T-helper 2 cell treated with Interferon-gamma antibody and Interleukin-4, amounts not matched to agents 5 μg/mL and 100 μg/mL, for 36 hours (primary cell): ENCODE data around the gene YJU2.
"Not testable (repeated sequence)": the region's sequence is repeated elsewhere in the genome, so short reads cannot be mapped to it uniquely, and the experiment has no call there.

Source experiments
- DNase-seq: peaks from one replicate; pipeline ENCODE4 v3.0.0; 2021; ENCODE audit warnings: low spot score
- H3K27ac Mint-ChIP-seq: one replicate; pipeline ENCODE4 v1.8.0; 2021; ENCODE audit warnings: mild to moderate bottlenecking, mixed read lengths
- H3K27me3 Mint-ChIP-seq: one replicate; pipeline ENCODE4 v1.8.0; 2021; ENCODE audit warnings: low read depth, mixed read lengths
- H3K36me3 Mint-ChIP-seq: one replicate; pipeline ENCODE4 v1.8.0; 2021; ENCODE audit warnings: low read depth, mixed read lengths
- H3K4me1 Mint-ChIP-seq: one replicate; pipeline ENCODE4 v1.8.0; 2021; ENCODE audit warnings: low read depth, mixed read lengths
- H3K4me3 Mint-ChIP-seq: one replicate; pipeline ENCODE4 v1.8.0; 2022; ENCODE audit warnings: mild to moderate bottlenecking, moderate library complexity, mixed read lengths
- H3K9me3 Mint-ChIP-seq: one replicate; pipeline ENCODE4 v1.8.0; 2021; ENCODE audit warnings: mixed read lengths

Gene YJU2

DNA sequence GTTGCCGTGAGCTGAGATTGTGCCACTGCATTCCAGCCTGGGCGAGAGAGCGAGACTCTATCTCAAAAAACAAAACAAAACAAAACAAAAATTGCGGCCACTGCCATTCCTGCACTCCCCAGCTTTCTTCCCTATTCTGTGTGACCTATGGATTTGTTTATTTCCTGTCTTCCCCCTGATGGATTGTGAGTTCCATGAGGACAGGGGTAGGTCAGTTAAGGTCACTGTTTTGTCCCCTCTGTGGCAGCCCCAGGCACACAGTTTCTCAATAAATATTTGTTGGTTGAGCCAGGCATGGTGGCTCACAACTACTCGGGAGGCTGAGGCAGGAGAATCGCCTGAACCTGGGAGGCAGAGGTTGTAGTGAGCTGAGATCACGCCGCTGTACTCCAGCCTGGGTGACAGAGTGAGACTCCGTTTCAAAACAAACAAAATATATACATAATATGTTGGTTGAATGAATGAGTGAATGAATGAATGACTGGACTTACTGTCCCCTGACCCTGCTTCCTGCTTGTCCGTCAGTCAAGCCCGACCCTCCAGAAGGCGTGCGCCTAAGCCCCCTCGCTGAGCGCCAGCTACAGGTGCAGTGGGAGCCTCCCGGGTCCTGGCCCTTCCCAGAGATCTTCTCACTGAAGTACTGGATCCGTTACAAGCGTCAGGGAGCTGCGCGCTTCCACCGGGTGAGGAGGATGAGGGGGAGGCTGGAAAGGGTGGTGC, 12.6 kb upstream of the YJU2 start:
- no peak for DNase-seq
- Mint-ChIP-seq H3K27me3 (no peaks in the 10 kb centered on the region), H3K9me3 (no peaks in the 10 kb centered on the region), H3K4me1 (peaks cover 3% of the 10 kb centered on the region), H3K4me3 (no peak overlapping the region), H3K36me3 (no peaks in the 10 kb centered on the region), H3K27ac (no peak overlapping the region)

DNA sequence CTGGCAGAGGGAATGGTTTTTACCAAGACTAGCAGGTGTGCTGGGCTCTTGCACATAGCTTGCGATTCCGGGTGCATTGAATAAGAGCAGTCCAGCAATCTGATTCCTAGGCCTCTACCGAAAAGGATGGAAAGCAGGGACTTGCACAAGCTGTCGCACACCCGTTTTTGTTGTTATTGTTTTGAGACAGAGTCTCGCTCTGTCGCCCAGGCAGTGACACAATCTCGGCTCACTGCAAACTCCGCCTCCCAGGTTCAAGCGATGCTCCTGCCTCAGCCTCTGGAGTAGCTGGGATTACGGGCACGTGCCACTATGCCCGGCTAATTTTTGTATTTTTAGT, 12.0 kb upstream of the YJU2 start:
- no peak overlapping the region for H3K4me3 Mint-ChIP-seq
- no peak overlapping the region for H3K27ac Mint-ChIP-seq
- DNase-seq, result no peak
- no peaks in the 10 kb centered on the region for H3K27me3 Mint-ChIP-seq
- no peaks in the 10 kb centered on the region for H3K36me3 Mint-ChIP-seq
- H3K9me3 Mint-ChIP-seq, result no peaks in the 10 kb centered on the region
- no peaks in the 10 kb centered on the region for H3K4me1 Mint-ChIP-seq

DNA sequence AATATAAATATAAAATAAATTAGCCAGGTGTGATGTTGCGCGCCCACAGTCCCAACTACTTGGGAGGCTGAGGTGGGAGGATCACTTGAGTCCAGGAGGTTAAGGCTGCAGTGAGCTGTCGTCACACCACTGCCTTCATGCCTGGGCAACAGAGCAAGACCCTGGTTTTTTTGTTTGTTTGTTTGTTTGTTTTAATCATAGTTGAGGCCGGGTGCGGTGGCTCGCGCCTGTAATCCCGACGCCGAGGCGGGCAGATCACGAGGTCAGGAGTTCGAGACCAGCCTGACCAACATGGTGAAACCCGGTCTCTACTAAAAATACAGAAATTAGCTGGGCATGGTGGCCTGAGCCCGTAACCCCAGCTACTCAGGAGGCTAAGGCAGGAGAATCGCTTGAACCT, 9.4 kb upstream of the YJU2 start:
- not testable (repeated sequence) for DNase-seq, H3K27ac Mint-ChIP-seq, H3K4me3 Mint-ChIP-seq, H3K27me3 Mint-ChIP-seq, H3K36me3 Mint-ChIP-seq, H3K9me3 Mint-ChIP-seq, H3K4me1 Mint-ChIP-seq

DNA sequence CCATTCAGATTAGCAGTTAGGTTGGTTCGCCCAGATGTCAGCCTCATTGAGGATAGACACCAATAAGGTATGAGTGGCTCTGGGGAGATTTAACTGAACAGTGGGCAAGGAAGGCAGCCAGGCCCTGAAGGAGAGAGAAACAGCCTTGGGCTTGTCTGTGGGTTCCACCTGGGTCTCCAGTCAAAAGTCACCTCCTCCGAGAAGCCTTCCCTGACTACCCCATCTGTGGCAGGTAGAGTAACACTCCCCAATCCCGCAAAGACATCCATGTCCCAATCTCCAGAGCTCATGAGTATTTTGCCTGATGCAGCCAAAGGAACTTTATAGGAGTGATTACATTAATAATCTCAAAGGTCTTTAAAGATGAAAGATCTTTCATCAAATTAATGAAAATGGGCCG, 8.0 kb upstream of the YJU2 start:
- no peak overlapping the region for H3K4me3 Mint-ChIP-seq
- H3K36me3 Mint-ChIP-seq, result peaks cover 1% of the 10 kb centered on the region
- no peak for DNase-seq
- H3K27me3 Mint-ChIP-seq, result no peaks in the 10 kb centered on the region
- no peaks in the 10 kb centered on the region for H3K4me1 Mint-ChIP-seq
- H3K9me3 Mint-ChIP-seq, result peaks cover 5% of the 10 kb centered on the region
- no peak overlapping the region for H3K27ac Mint-ChIP-seq

DNA sequence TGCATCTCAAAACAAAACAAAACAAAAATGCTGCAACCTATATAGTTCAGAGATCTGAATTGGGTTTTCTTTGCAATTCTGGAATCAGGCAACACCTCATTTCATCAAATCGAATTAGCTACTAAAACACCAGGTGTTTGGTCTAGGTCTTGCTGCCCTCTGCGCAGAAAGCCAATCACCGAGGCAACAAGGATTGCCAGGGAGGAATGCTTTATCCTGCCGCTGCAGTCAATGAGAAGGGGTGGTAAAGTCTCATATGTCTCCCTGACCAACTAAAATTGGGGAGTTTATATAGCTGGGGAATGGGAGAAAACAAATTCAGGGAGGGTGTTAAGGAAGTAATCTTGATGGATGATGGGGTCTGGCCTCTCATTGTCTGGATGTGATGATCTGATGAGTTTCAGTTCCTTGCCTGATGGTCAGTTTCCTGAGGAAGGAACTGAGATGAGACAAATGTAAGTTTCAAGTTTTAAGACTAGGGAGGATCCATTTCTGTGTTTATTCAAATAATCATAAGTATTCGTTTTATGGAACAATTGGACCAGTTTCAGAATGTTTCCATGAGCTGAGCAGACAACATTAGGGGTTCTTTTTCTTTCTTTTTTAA, 5.0 kb upstream of the YJU2 start:
- no peak for DNase-seq
- Mint-ChIP-seq H3K27me3 (no peaks in the 10 kb centered on the region), H3K4me3 (no peak overlapping the region), H3K36me3 (peaks cover 1% of the 10 kb centered on the region), H3K9me3 (peaks cover 5% of the 10 kb centered on the region), H3K4me1 (peaks cover 6% of the 10 kb centered on the region), H3K27ac (no peak overlapping the region)

DNA sequence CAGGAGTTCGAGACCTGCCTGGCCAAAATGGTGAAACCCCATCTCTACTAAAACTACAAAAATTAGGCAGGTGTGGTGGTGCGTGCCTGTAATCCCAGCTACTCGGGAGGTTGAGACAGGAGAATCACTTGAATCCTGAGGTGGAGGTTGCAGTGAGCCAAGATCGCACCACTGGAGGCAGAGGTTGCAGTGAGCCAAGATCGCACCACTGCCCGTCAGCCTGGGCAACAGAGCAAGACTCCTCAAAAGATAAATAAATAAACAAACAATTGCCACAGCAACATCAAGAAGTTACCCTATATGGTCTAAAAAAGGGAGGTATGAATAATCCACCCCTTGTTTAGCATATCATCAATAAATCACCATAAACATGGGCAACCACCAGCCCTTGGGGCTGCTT, 942 bp upstream of the YJU2 start:
- DNase-seq, H3K9me3 Mint-ChIP-seq, H3K4me3 Mint-ChIP-seq, H3K27me3 Mint-ChIP-seq, H3K27ac Mint-ChIP-seq: not testable (repeated sequence)
- Mint-ChIP-seq H3K4me1 (peaks cover 13% of the 10 kb centered on the region), H3K36me3 (peaks cover 26% of the 10 kb centered on the region)

DNA sequence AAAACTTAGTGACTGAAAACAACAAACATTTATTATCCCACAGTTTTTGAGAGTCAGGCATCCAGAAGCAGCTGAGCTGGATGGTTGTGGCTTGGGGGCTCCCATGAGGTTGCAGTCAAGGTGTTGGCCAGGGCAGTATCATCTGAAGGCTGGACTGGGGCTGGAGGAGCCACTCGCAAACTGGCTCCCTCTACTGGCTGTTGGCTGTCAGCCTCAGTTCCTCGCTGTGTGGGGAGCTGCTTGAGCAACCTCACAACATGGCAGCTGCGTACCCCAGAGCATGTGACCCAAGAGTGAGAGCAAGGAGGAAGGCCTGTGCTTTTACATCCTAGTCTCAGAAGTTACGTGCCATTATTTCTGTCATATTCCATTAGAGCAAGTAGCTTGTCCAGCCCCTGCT, 9.7 kb downstream of the YJU2 start:
- Mint-ChIP-seq H3K9me3 (peaks cover 10% of the 10 kb centered on the region), H3K4me3 (no peak overlapping the region), H3K36me3 (peaks cover 52% of the 10 kb centered on the region), H3K4me1 (no peaks in the 10 kb centered on the region), H3K27me3 (no peaks in the 10 kb centered on the region), H3K27ac (no peak overlapping the region)
- no peak for DNase-seq

DNA sequence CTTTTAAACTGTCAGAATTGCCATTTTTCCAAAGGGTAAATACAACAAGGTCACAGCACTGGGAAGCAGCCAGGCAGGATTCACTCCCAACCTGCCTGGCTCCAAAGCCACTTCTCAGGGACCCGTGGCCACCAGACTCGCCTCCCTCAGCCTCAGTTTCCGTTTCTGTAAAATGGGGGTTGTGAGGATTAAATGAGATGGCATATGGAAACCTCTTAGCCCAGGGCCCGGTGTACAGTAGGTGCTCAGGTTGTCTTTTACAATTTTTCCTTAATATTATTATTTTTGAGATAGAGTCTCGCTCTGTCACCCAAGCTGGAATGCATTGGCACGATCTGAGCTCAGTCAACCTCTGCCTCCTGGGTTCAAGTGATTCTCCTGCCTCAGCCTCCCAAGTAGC, 10.1 kb downstream of the YJU2 start:
- H3K4me1 Mint-ChIP-seq, result no peaks in the 10 kb centered on the region
- H3K36me3 Mint-ChIP-seq, result peaks cover 48% of the 10 kb centered on the region
- DNase-seq, result no peak
- H3K27ac Mint-ChIP-seq, result no peak overlapping the region
- H3K9me3 Mint-ChIP-seq, result peaks cover 10% of the 10 kb centered on the region
- H3K4me3 Mint-ChIP-seq, result no peak overlapping the region
- no peaks in the 10 kb centered on the region for H3K27me3 Mint-ChIP-seq

DNA sequence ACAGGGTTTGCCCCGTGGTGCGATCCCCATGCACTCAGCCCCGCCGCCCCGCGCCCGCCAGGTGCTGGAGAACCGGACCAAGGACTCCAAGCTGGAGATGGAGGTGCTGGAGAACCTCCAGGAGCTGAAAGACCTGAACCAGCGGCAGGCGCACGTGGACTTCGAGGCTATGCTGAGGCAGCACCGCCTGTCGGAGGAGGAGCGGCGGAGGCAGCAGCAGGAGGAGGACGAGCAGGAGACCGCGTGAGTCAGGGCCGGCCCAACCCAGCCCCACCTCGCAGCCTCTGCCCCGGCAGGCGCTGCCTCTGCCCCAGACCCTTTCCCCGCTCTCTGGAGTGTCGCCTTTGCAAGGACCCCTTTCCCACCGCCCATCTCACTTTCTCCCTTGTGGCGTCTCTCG, 11.3 kb downstream of the YJU2 start:
- peaks cover 39% of the 10 kb centered on the region for H3K36me3 Mint-ChIP-seq
- no peaks in the 10 kb centered on the region for H3K4me1 Mint-ChIP-seq
- H3K27me3 Mint-ChIP-seq, result no peaks in the 10 kb centered on the region
- H3K4me3 Mint-ChIP-seq, result no peak overlapping the region
- H3K27ac Mint-ChIP-seq, result no peak overlapping the region
- peaks cover 10% of the 10 kb centered on the region for H3K9me3 Mint-ChIP-seq
- DNase-seq, result no peak

DNA sequence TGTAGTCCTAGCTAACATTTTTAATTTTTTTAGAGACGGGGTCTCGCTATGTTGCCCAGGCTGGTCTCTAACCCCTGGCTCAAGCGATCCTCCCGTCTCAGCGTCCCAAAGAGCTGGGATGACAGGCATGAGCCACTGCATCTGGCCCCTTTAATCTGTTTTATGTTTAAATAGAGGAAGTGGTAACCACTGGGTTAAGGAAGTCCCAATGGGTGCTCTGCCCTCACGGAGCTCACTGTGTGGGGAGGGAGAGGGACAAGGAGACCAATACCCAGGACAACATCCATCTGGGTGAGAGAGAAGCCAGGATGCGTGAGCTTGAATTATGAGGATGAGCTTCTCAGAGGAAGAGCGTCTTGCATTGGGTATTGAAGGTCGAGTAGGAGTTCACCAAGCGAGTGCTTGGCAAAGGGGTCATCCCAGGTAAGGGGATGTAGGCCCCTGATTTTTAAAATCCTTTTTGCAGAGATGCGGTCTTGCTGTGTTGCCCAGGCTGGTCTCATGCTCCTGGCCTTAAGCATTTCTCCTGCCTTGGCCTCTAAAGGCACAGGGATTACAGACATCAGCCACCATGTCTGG, 13.8 kb downstream of the YJU2 start:
- Mint-ChIP-seq H3K36me3 (peaks cover 29% of the 10 kb centered on the region), H3K27ac (no peak overlapping the region), H3K9me3 (no peaks in the 10 kb centered on the region), H3K4me1 (peaks cover 4% of the 10 kb centered on the region), H3K27me3 (no peaks in the 10 kb centered on the region), H3K4me3 (no peak overlapping the region)
- DNase-seq, result no peak

DNA sequence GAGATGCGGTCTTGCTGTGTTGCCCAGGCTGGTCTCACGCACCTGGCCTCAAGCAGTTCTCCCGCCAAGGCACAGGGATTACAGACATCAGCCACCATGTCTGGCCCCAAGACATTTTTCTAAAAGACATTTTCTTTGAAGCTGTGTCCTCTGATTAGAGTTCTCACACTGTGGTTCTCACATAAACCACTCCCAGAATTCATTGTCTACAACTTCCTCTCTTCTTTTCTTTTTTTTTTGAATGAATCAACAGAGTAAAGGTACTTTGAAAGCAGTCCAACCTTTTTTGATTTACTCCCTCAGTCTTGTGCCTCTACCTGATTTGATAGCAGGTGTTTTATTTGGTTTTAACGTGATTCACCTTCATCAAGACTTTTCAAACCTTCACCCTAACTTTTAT, 17.9 kb downstream of the YJU2 start:
- Mint-ChIP-seq H3K4me1 (peaks cover 6% of the 10 kb centered on the region), H3K9me3 (no peaks in the 10 kb centered on the region), H3K27ac (peak overlapping the region; percentile 64), H3K36me3 (peaks cover 31% of the 10 kb centered on the region), H3K4me3 (no peak overlapping the region), H3K27me3 (no peaks in the 10 kb centered on the region)
- no peak for DNase-seq

DNA sequence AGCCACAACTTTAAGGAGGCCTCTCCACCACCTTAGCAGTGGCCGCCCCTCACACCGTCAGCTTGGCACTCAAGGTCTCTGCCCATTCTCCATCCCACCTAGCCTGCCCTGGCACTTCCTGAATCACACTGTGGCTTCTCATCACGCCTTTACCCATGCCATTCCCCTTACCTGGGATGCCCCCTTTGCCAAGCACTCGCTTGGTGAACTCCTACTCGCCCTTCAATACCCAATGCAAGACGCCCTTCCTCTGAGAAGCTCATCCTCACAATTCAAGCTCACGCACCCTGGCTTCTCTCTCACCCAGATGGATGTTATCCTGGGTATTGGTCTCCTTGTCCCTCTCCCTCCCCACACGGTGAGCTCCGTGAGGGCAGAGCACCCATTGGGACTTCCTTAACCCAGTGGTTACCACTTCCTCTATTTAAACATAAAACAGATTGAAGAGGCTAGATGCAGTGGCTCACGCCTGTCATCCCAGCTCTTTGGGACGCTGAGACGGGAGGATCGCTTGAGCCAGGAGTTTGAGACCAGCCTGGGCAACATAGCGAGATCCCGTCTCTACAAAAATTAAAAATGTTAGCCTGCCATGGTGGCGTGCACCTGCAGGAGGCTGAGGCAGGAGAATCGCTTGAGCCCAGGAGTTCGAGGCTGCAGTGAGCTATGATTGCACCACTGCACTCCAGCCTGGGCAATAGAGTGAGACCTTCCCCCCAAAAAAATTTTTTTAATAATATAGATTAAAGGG, 19.5 kb downstream of the YJU2 start:
- Mint-ChIP-seq H3K9me3 (no peaks in the 10 kb centered on the region), H3K27me3 (no peaks in the 10 kb centered on the region), H3K36me3 (peaks cover 31% of the 10 kb centered on the region), H3K4me1 (peaks cover 6% of the 10 kb centered on the region), H3K4me3 (no peak overlapping the region), H3K27ac (no peak overlapping the region)
- DNase-seq, result no peak

DNA sequence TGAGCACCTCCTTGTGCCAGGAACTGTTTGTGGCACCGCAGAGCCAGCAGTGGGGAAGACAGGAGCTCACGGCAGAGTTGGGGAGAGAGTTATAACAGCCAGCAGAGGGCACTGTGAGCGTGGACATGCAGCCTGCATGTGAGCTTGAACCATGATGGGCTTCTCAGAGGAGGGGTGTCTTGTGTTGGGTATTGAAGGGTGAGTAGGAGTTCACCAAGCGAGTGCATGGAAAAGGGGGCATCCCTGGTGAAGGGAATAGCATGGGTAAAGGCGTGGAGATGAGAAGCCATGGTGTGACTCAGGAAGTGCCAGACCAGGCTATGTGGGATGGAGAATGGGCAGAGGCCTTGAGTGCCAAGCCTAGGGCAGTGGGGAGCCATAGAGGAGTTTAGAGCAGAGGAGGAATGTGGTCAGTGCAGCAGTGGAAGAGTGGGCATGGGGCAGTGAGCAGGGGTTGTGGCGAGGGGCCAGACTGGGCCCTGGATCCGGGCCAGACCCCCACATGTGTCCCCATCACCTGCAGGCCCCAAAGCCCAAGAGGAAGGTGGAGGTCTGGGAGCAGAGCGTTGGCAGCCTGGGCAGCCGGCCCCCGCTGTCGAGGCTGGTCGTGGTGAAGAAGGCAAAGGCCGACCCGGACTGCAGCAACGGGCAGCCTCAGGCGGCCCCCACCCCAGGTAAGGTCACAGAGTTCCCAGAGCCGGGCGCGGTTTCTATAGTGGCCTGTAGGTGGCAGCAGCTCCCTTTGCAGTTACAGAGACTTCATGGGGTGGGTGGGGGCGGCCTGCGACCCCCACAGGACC, 20.4 kb downstream of the YJU2 start:
- Mint-ChIP-seq H3K9me3 (no peaks in the 10 kb centered on the region), H3K27me3 (no peaks in the 10 kb centered on the region), H3K36me3 (peaks cover 37% of the 10 kb centered on the region), H3K4me3 (no peak overlapping the region), H3K4me1 (peaks cover 6% of the 10 kb centered on the region), H3K27ac (no peak overlapping the region)
- peak; percentile 33 for DNase-seq
